Spinal cord (tissue), 10 donors: ENCODE data around the gene VDAC1. TPM values are rescaled to one million over a fixed set of nuclear protein-coding genes. Genes with fewer than 3 reads are reported as not detected.
"Not testable (repeated sequence)": the region's sequence is repeated elsewhere in the genome, so short reads cannot be mapped to it uniquely, and the experiment has no call there.

Experiments
- DNase-seq, 6 donors: peaks; one replicate each; pipeline versions ENCODE4 v3.0.0 to v3.0.0-alpha.2; 2013 to 2015; ENCODE audit warnings: low spot score in 6 of 6, low read depth in 4 of 6
- H3K27ac ChIP-seq: one replicate; pipeline ENCODE4 v1.5.1; 2013; ENCODE audit warnings: low read depth, low read length, control low read depth
- H3K27me3 ChIP-seq: one replicate; pipeline ENCODE4 v1.6.1; 2013; ENCODE audit warnings: low read length; ENCODE audit not compliant: control insufficient read depth, insufficient read depth
- H3K36me3 ChIP-seq: one replicate; pipeline ENCODE4 v1.6.1; 2013; ENCODE audit warnings: low read length; ENCODE audit not compliant: control insufficient read depth, insufficient read depth
- H3K4me1 ChIP-seq: one replicate; pipeline ENCODE4 v1.6.1; 2013; ENCODE audit warnings: low read length; ENCODE audit not compliant: control insufficient read depth, insufficient read depth
- H3K4me3 ChIP-seq: one replicate; pipeline ENCODE4 v1.5.1; 2013; ENCODE audit warnings: low read depth, low read length, control low read depth
- H3K9me3 ChIP-seq: one replicate; pipeline ENCODE4 v1.6.1; 2013; ENCODE audit warnings: low read length; ENCODE audit not compliant: control insufficient read depth, insufficient read depth
- WGBS: methylation state at CpG from one replicate; pipeline ENCODE4 v1.1.5; 2013; ENCODE audit warnings: missing lambda C conversion rate; ENCODE audit not compliant: insufficient coverage; 5-methylcytosine and 5-hydroxymethylcytosine counted together
- polyA plus RNA-seq, 2 donors: library from polyadenylated mRNA; unstranded; fragments of 120-200 nt; gene quantifications; one replicate each; pipeline ENCODE4 v1.2.1, GENCODE V29; 2013; ENCODE audit not compliant: insufficient read length in 2 of 2
- total RNA-seq, 2 donors: library from RNA; depleted of rRNA in 1 of 2; stranded (reverse); fragments of 120-200 nt in 1 of 2; fragments of >200 nt in 1 of 2; gene quantifications; one replicate each; pipeline versions ENCODE4 v1.2.3 to v1.2.4, GENCODE V29; 2013 to 2014
- donor health status: healthy.

Gene VDAC1
- total and polyA plus RNA-seq, 4 donors = 180 to 230 (median 218) TPM

DNA sequence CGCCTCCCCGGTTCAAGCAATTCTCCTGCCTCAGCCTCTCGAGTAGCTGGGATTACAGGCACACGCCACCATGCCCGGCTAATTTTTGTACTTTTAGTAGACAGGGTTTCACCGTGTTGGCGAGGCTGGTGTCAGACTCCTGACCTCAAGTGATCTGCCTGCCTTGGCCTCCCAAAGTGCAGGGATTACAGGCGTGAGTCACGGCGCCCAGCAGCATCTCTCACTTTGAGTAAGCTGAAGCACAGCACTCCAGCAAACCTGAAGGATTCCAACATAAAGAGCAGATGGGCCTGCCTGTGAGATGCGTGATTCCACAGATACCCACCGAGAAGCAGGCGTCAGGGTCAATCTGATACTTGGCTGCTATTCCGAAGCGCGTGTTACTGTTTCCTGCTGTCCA, 29.2 kb downstream of the VDAC1 start:
- H3K27me3 ChIP-seq, DNase-seq, H3K4me3 ChIP-seq, H3K9me3 ChIP-seq, H3K4me1 ChIP-seq, H3K27ac ChIP-seq: not testable (repeated sequence)
- H3K36me3 ChIP-seq = peaks cover 31% of the 10 kb centered on the region
- WGBS = 95% methylated on average over 16 of the region's 16 CpGs

DNA sequence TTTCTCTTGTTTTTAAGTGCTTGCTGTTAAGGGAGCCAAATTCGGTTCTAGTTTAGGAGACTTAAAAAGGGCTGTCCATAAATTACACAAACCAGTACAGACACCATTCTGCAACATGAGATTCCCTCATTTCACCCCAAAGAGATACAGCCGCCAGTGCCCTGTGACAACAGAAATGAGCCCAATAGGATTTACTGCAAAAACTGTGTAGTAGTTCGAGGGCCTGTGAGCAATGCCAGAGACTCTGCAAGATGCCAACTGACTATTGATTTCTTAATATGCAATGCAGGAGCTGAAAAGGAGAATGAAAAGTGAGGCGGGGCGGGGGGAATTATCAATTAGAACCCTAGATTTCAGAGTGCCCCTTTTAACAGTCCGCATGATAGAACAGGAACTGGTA, 30.6 kb downstream of the VDAC1 start:
- Histone ChIP-seq H3K4me3 (no peak overlapping the region), H3K36me3 (peaks cover 29% of the 10 kb centered on the region), H3K9me3 (no peaks in the 10 kb centered on the region), H3K27ac (no peak overlapping the region), H3K27me3 (no peaks in the 10 kb centered on the region), H3K4me1 (peaks cover 6% of the 10 kb centered on the region)
- no peak for DNase-seq
- 79% methylated on average over 3 of the region's 6 CpGs for WGBS

DNA sequence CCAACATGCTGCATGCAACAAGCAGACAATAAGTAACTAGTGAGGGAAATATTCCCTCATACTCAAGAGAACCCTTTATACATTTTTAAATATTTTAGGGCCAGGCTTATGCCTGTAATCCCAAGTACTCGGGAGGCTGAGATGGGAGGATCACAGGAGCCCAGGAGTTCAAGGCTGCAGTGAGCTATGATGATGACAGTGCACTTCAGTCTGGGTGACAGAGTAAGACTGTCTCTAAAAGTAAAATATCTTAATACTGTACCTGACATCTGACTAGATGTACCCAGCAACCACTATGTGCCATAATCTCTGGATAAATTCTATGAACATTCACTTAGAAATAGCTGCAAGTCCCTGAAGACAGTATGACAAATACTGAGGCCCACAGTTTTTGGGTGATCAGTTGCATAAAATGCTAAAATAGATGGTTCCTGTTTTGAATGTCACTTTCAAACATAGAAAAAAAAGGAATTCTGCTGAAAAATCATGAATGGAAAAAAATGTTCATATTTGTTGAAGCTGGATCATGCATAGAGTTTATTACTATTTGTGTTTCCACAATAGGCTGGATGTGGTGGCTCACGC, 34.4 kb downstream of the VDAC1 start:
- H3K9me3 ChIP-seq = no peaks in the 10 kb centered on the region
- WGBS = no CpG with 5 or more reads among the region's 2 CpGs
- H3K4me3 ChIP-seq = no peak overlapping the region
- peak overlapping the region; percentile 50 for H3K27ac ChIP-seq
- no peaks in the 10 kb centered on the region for H3K27me3 ChIP-seq
- DNase-seq = no peak
- peaks cover 21% of the 10 kb centered on the region for H3K36me3 ChIP-seq
- peaks cover 9% of the 10 kb centered on the region for H3K4me1 ChIP-seq

DNA sequence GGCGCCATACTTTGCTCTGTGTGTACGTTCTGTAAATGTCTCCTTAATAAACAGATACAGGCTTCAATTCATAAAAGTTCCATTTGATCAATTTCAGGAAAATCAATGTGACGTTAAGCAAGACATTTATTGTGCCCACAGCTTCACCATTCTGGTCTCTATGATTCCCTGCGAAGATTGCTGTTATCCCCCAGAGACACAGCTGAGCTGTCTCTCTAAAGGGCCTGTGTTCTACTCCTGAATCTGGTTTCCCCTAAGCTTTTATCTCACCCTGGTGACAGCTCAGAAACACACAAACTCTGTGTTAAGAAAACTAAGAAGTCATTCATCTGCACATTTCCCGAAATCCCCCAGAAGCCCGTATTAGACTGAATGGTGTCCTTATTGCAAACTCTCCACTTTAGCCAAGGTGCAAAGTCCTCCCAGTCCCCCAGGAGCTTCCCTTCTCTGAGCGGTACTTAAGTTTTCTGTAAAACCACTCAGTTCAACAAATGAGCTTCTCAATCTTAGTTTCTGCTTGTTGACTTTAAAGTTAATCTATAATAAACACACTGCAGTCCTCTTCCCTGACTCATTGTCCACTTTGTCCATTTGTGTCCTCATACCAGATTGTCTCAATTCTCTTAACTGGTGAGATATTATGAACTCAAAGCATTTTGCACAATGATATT, 35.0 kb downstream of the VDAC1 start:
- Histone ChIP-seq H3K4me1 (peaks cover 9% of the 10 kb centered on the region), H3K4me3 (no peak overlapping the region), H3K9me3 (no peaks in the 10 kb centered on the region), H3K36me3 (peaks cover 15% of the 10 kb centered on the region), H3K27me3 (no peaks in the 10 kb centered on the region), H3K27ac (peak overlapping the region; percentile 59)
- WGBS = 81% methylated on average over 5 of the region's 7 CpGs
- DNase-seq = peak in 3 of 6 donors; percentile 24 to 69 (median 69)

DNA sequence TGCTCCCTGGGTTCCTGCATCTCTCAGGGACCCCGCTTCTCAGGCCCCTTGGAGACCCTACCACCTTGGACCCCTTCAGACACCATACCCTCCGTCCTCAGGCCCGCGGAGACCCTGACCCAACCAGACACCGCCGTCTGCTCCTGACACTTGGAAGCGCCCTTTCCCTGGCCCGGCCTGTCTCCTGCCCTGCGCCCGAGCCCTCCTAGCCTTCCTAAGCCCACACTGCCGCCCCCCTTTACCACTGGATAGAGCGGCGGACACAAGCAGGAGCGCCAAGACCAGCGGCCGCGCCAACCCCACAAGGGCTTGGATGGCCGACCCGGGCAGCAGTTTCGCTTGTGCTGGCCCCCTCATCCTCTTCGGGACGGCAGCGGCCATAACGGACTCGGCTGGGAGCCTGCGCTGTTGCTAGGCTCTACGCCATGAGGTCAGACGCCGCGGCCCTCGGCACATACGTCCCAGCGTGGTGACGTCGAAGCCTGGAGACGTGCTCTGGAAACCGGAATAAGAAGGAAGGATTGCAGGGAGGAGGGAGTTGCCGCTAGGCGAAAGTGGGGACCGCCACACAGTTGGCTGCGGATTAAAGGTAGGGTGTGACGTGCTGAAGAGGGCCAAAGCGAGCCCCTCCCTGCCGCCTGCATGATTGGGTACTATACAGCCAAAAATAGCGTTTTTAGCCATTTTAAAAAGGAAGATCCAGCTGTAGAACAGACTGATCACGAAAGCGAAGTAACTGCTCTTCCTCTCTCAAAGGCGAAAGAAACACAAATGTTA, 36.4 kb downstream of the VDAC1 start, which contains the start of gene C5orf15:
Gene C5orf15, minus strand, starts transcription at position 422 of the 777 bp plus-strand sequence. Its CDS starts 41 bp downstream, at position 381.
- Histone ChIP-seq H3K4me1 (peaks cover 9% of the 10 kb centered on the region), H3K27ac (peak within 1 kb of the TSS; percentile 97), H3K9me3 (no peaks in the 10 kb centered on the region), H3K4me3 (peak within 1 kb of the TSS; percentile 96), H3K36me3 (peaks cover 6% of the 10 kb centered on the region), H3K27me3 (no peaks in the 10 kb centered on the region)
- peak; percentile 93 to 99 (median 96) for DNase-seq
- WGBS = 0% methylated on average over 42 of the region's 48 CpGs

DNA sequence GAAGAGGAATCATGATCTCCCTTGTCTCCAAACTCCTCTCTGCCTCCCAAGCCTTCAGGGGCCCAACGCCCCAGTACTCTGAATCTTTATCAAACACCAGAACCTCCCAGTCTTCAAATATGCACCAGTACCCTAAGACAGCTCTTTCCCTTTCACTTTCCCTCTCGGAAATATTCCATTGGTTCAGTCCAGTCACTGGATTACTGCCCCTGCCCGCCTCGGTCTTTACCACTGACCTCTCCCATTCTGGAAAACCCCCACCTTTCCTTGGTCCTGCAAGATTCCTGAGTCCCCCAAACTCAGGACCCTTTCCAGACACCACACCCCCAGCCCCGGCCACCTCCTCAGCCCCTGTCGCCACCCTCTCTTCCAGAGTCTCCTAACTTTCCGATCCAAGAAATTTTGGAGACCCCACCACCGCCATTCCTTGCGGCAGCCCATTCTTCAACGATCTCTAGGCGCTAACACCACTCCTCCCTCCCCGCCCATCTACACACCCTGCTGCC, 37.0 kb downstream of the VDAC1 start:
- DNase-seq = no peak
- Histone ChIP-seq H3K36me3 (peaks cover 6% of the 10 kb centered on the region), H3K4me1 (peaks cover 9% of the 10 kb centered on the region), H3K27me3 (no peaks in the 10 kb centered on the region), H3K27ac (peak overlapping the region; percentile 97), H3K4me3 (peak overlapping the region; percentile 96), H3K9me3 (no peaks in the 10 kb centered on the region)
- WGBS = 2% methylated on average over 12 of the region's 12 CpGs

DNA sequence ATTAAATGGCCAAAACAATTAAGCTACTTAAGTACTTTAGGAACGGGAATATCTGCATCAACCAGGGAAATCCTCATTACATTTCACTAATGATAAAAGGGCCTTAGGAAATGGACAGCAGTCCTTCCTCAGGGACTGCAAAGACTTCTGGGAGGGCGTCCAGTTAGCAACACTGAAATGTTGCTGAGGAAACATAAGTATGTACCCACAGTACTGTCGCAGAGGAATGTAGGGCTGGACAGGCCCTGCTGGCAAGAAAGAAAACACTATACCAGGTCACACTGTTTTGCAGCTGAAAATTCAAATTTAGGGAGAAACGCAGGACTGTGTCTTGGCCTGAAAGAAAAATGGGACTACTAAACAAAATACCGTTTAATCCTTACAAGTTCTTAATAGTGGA, 37.7 kb downstream of the VDAC1 start:
- H3K4me3 ChIP-seq = no peak overlapping the region
- DNase-seq = no peak
- peaks cover 6% of the 10 kb centered on the region for H3K36me3 ChIP-seq
- no peaks in the 10 kb centered on the region for H3K27me3 ChIP-seq
- H3K4me1 ChIP-seq = peaks cover 9% of the 10 kb centered on the region
- H3K27ac ChIP-seq = peak overlapping the region; percentile 97
- no peaks in the 10 kb centered on the region for H3K9me3 ChIP-seq
- WGBS = 75% methylated on average over 3 of the region's 5 CpGs

DNA sequence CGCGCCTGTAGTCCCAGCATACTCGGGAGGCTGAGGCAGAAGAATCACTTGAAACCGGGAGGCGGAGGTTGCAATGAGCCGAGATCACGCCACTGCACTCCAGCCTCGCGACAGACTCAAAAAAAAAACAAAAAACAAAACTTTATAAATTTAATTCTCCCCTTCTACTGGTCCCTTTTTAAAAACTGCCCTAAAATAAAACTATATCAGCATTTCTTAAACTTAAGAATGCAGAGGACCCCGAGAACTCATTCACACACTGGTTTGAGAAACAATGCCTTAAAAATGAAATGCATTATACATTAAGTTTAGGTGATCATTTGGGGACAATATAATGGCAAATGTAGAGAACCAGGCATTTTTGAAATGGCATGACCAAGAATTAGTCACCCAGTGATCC, 38.7 kb downstream of the VDAC1 start:
- WGBS = 97% methylated on average over 5 of the region's 10 CpGs
- Histone ChIP-seq H3K4me1 (peaks cover 9% of the 10 kb centered on the region), H3K27ac (no peak overlapping the region), H3K27me3 (no peaks in the 10 kb centered on the region), H3K36me3 (peaks cover 3% of the 10 kb centered on the region), H3K9me3 (no peaks in the 10 kb centered on the region), H3K4me3 (no peak overlapping the region)
- no peak for DNase-seq

DNA sequence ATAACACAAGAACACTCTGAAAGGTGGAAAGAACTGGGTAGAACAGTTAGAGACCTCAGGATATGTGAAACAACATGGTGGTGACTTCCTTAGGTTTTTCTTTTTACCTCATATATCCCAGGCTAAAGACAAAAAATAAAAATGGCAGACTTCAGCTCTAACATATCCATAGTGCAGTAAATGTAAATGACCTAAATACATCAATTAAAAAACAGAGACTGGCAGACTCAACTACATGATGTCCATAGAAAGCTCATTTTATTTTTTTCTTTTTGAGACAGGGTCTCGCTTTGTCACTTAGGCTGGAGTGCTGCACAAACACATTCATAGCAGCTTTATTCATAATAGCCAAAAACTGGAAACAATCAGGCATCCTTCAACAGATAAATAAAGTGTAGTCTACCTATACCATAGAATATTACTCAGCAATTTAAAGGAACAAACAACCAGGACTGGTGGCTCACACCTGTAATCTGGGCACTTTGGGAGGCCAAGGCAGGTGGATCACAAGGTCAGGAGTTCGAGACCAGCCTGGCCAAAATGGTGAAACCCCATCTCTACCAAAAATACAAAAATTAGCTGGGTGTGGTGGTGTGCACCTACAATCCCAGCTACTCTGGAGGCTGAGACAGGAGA, 41.2 kb downstream of the VDAC1 start:
- DNase-seq = no peak
- Histone ChIP-seq H3K27ac (no peak overlapping the region), H3K9me3 (no peaks in the 10 kb centered on the region), H3K36me3 (peaks cover 3% of the 10 kb centered on the region), H3K27me3 (no peaks in the 10 kb centered on the region), H3K4me3 (no peak overlapping the region), H3K4me1 (peaks cover 4% of the 10 kb centered on the region)
- 100% methylated on average over 1 of the region's 2 CpGs for WGBS
